GM21737 (cell line): ENCODE measurements around the gene DISC1.

ENCODE experiments used
- ATAC-seq: cut with Tn5 transposase; IDR thresholded peaks from one replicate; pipeline ENCODE4 v1.9.1; 2021; ENCODE audit warnings: mild to moderate bottlenecking, moderate library complexity; ENCODE audit not compliant: unreplicated experiment

DISC1 gene

GRCh38 chr1:231694075-231694431, 67.5 kb downstream of the DISC1 start:
- ATAC-seq: no peak

- no peak for ATAC-seq
These were observed 68.0 kb downstream of the DISC1 start for GRCh38 chr1:231694465-231695077.

- no peak for ATAC-seq
These were observed 69.1 kb downstream of the DISC1 start for GRCh38 chr1:231695439-231696255.

DNA sequence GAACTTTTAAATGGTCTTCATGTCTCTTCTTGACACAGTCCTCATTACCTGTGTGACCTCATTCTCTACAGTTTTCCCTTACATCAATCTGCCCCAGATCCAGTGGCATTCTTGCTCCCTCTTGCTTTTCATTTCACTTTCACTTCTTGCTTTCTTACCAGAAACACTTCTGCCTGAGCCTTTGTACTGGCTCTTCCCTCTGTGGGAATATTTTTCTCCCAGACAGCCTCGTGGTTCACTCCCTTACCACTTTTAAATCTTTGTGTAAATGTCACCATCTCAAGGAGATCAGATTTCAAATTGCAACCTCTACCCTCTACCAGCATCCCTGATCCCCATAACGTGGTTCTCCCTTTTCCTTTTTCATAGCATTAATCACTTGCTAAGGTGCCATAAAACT, 73.2 kb downstream of the DISC1 start:
- no peak for ATAC-seq

GRCh38 chr1:231701306-231701705, 74.7 kb downstream of the DISC1 start:
- ATAC-seq: no peak

GRCh38 chr1:231702331-231702730, 75.7 kb downstream of the DISC1 start:
- ATAC-seq: no peak

DNA sequence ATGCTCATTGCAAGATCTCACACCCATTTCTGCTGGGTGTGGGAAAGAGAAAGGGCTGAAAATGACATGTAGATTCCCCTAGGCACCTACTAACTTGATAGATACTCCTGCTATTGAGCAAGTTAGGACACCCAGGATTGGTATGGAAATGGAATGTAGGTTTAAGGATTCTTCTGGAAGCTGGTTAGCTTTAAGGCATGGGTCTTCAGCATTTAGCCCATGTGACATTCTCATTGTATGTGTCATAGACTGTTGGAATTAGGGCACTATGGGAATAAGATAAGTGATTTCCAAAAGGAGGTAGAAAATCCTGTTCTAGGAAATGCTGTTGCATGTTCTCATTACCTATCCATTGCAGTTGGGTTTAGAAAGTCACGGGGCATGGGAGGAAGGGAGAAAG, 76.2 kb downstream of the DISC1 start:
- ATAC-seq: no peak

GRCh38 chr1:231705806-231706760, 79.5 kb downstream of the DISC1 start:
- ATAC-seq: no peak

DNA sequence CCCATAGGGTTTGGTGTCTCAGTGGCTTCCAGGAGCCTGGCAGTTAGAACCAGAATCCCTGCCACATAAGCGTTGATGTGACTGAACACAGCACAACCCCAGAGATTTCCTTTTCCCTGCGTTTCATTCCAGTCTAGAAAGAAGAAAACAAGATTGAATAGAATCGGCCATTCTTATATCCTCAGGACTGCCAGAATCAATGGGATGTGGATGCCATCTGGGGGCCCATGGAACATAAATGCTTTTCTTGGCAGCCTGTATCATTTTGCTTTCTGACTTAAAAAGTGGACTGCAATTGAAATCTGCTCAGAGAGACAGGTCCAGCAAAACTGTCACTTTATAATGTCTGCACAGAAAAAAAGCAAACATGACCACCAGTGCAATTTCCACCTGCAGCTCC, 80.3 kb downstream of the DISC1 start:
- ATAC-seq: no peak

DNA sequence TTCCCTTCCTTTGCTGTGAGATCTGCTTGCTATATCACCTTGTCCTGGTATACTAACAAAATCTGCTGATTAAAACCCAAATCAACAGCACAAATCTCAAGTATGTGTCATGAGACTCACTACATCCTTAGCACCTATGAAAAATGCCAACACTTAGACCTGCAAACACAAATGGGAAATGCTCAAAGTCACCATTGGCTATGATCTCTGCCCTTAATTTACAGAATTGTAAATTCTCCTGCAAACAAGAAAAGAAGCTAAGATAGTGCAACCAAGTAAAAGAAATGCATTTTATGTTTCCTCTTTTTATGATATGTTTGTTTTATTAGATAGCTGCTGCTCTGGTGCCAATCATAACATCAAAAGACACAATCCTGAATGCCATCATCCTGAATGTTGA, 80.8 kb downstream of the DISC1 start:
- ATAC-seq: no peak

DNA sequence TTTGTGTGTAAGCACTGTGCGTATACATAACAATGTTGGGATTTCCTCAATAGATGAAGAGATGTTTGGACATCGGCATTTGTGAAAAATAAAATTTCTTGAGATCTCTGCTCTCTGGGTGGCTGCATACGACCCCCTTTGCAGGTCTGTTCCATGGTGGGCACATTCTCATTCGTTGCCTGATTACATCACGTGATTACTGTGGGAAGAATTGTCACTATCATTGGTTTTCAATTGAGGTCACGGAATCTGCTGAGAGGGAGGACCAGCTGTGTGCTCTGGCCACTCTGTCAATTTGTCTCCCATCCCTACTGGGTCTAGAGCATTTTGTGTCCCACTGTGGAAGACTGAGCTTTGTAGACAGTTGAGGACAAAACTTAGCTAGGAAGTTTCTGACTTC, 81.8 kb downstream of the DISC1 start:
- no peak for ATAC-seq

GRCh38 chr1:231714440-231714839, 87.8 kb downstream of the DISC1 start:
- ATAC-seq: no peak

DNA sequence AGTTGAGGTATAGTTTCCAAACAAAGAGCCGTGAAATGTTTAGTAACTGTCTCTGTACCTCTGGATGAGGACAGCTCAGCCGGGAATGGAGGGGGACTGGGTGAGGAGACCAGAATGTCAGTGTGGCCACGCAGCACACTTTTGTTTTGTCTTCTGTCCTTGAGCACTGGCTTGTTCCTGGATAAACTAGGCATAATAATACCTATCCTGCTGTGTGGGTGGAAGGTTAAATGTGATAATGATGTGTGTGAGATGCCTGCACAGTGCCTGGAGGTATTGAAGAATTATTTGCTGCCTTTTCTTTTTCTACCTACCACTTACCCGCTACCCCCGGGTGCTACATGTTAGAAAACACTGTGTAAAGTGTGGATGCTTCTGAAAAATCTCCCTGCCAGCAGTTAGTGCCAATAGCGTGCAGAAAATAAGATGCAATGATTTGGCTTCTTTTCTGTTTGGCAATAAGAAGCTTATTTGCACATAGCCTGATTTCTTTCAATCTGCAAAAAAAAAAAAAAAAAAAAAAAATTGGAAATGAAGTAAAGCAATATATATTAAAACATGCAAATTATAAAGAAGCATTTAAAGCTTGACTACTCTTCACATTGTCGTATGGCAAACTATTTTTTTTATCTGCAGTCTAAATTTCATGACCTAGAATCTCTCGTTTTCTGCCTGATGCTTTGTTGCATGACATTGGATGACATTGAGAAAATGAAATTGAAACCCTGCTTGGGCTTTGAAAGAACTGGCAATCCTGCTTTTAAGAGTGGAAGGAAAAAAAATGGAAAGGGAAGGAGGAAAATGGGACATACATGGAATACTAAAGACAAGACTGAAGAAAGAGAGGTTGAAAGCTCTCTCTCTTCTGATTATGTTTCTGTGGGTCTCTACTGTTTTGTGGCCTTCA, 89.5 kb downstream of the DISC1 start:
- ATAC-seq: no peak

DNA sequence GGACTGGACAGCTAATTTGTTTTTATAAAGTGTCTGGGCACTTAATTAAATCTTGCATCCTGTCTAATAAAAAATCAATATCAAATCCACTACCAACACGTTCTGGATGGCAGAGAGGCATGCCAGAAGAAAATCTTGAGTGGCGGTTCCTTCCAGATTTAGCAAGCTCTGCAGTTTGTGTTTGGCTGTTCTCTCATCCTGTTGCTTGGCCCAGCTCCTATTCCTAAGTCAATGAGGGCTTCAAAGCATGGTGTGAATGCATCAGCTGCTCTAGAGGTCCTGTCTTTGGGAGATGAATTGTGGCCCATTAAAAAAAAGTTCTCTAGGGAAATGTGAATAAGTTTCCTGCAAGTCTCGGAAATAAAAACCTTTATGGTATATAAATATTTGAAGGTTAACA, 90.3 kb downstream of the DISC1 start:
- ATAC-seq: no peak

DNA sequence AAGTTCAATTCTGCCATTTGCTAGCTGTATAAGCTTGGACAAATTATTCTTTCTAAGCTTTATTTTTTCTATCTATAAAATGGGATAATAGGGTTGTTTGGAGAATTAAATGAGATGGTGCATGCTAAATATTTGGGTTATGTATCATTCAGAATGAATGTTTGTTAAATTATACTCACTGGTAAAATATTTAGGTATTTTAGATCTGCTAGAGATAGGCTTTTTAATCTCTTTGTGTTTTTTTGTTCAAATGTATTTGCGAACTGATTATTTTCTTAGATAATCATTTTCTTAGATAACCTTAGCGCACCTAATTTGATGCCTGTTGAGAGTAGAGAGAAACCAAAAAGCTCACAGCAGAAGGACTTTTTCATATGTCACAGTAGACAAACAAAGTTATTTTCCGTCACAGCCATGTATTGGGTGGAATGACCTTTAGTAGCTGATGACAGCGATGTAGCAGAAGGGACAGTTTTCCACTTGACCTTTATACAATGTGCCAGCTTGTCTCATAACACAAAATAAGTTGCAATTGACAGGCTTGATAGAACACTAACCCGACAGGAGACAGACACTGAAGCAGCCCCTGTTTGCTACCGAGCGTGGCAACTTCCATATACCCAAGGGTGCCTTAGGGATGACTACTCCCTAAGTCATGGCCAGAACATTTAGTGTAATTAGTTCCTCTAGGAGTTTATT, 93.0 kb downstream of the DISC1 start:
- ATAC-seq: no peak

GRCh38 chr1:231720652-231721325, 94.2 kb downstream of the DISC1 start:
- ATAC-seq: no peak

DNA sequence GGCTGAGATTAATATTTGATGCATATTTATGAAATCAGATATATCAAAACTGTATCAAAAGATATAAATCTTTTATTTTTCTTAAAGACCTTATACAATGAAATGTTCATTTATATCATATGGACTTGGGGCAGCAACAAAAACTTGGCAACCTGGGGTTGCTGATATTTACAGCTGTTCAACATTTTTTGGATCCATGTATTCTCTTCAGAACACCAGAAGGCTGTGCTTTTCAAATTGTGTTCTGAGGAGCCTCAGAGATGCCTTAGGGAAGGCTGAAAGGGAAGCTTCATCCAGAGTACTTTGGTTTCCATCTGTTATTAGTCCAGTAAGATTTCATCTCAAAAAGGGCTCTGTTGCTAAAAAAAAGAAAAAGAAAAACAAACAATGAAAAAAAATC, 94.8 kb downstream of the DISC1 start:
- ATAC-seq: no peak

DNA sequence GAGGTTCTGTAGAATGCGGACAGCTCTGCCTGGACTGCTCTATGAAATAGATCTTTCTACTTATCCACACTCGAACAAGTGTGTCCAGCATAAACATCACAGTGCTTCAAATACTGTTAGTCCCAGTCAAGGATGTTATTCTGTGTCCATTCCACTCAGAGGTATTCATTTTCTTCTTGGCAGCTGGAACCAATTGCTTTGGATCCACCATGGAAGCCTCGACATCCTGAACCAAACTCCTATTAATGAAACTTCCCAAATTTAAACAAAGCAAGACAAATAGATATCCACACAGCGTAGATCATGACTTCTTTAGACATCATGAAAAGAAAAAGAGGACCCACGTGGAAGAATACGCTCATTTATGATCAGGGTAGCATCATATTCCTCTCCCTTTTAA, 95.8 kb downstream of the DISC1 start:
- no peak for ATAC-seq

DNA sequence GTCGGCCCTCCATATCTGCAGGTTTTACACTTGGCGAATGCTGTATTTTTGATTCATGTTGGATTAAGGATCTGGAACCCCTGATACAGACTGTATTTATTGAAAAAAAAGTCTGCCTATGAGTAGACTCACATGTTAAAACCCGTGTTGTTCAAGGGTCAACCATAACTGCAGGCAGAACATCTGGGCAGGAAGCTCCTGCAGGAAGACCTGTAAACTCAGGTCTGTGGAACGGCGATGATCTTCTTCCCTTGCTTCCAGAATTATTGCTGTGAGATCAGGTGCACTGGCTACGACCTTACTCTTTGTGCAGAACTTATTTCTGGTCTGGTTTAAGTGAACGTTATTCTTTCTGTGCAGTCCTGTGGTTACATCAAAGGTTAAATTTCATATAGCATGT, 96.6 kb downstream of the DISC1 start:
- ATAC-seq: no peak
